ENCODE measurements around the gene AUNIP. TPM values are rescaled to one million over a fixed set of nuclear protein-coding genes. Genes with fewer than 3 reads are reported as not detected.

Gene AUNIP
- total RNA-seq, 2 donors from 2014 or later = 0.32 to 4.3 TPM

GRCh38 chr1:25900219-25900618 lies 41.0 kb upstream of the AUNIP start:
- DNase-seq (ENCODE audit: low spot score) = no peak
- H3K9me3 ChIP-seq = no peaks in the 10 kb centered on the region
- H3K4me3 ChIP-seq = no peak overlapping the region
- H3K4me1 ChIP-seq (replicated peaks) = peaks cover 4% of the 10 kb centered on the region
- intact Hi-C loops (cut with DNase I) = no loop called here
- TF ChIP-seq POLR2A (IDR thresholded peaks at IDR 0.05) (no peak), POLR2AphosphoS5 (IDR thresholded peaks at IDR 0.05) (no peak)
- TF ChIP-seq, protein P1, sequence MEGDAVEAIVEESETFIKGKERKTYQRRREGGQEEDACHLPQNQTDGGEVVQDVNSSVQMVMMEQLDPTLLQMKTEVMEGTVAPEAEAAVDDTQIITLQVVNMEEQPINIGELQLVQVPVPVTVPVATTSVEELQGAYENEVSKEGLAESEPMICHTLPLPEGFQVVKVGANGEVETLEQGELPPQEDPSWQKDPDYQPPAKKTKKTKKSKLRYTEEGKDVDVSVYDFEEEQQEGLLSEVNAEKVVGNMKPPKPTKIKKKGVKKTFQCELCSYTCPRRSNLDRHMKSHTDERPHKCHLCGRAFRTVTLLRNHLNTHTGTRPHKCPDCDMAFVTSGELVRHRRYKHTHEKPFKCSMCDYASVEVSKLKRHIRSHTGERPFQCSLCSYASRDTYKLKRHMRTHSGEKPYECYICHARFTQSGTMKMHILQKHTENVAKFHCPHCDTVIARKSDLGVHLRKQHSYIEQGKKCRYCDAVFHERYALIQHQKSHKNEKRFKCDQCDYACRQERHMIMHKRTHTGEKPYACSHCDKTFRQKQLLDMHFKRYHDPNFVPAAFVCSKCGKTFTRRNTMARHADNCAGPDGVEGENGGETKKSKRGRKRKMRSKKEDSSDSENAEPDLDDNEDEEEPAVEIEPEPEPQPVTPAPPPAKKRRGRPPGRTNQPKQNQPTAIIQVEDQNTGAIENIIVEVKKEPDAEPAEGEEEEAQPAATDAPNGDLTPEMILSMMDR (IDR thresholded peaks at IDR 0.05) = no peak
- no peaks in the 10 kb centered on the region for H3K36me3 ChIP-seq
- peaks cover 2% of the 10 kb centered on the region for H3K27me3 ChIP-seq (replicated peaks; ENCODE audit: insufficient read depth)
- no peak overlapping the region for H3K27ac ChIP-seq
- WGBS = 56% methylated on average over 5 of the region's 5 CpGs

- Histone ChIP-seq H3K4me3 (no peak overlapping the region), H3K36me3 (no peaks in the 10 kb centered on the region), H3K9me3 (no peaks in the 10 kb centered on the region), H3K27me3 (replicated peaks; ENCODE audit: insufficient read depth) (peaks cover 2% of the 10 kb centered on the region), H3K4me1 (replicated peaks) (peaks cover under 1% of the 10 kb centered on the region), H3K27ac (no peak overlapping the region)
- TF ChIP-seq POLR2AphosphoS5 (IDR thresholded peaks at IDR 0.05) (no peak), POLR2A (IDR thresholded peaks at IDR 0.05) (no peak)
- intact Hi-C loops (cut with DNase I) = no loop called here
- 58% methylated on average over 6 of the region's 6 CpGs for WGBS
- DNase-seq (ENCODE audit: low spot score) = no peak
Observed at GRCh38 chr1:25899792-25900191, 40.5 kb upstream of the AUNIP start.

DNA sequence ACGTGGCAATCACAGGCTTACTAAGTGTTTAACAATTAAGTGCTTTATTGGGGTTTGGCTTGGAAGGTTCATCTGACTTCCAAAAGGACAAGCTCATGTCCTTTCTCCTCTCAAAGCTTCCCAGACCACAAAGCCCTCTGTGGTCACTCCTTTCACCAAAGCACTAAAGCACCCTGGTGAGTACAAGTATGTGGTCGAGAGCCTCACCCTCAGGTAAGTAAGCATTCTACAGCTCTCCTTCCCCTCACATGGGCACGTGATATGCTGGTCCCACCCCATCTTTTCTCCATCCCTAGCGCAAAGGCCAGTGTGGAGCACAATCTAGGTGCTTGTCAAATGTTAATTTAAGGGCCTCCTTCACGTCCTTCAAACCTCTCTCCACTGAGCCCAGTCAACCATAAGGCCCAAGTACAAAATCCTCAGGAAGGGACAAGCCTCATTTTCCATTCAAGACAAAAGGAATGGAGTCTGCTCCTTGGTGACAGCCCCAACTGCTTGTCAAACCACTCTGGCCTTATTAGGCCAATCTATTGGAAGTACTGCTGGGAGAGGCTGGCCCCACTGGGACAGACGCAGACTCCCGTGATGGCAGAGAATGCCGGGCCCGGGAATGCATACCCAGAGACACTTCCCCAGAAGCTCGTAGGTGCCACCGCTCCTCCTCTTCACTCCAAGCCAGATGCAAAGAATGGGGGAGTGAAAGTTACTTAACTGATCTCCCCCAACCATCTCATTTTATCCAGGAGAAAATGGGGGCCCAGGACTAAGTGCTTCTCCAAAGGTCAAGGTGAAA lies 39.2 kb upstream of the AUNIP start:
- H3K36me3 ChIP-seq = no peaks in the 10 kb centered on the region
- TF ChIP-seq POLR2AphosphoS5 (IDR thresholded peaks at IDR 0.05) = no peak
- TF ChIP-seq, protein P1 (IDR thresholded peaks at IDR 0.05) = no peak
- TF ChIP-seq POLR2A (IDR thresholded peaks at IDR 0.05) = no peak
- intact Hi-C loops (cut with DNase I) = no loop called here
- no peak overlapping the region for H3K27ac ChIP-seq
- H3K9me3 ChIP-seq = no peaks in the 10 kb centered on the region
- no peak overlapping the region for H3K4me3 ChIP-seq
- peaks cover 2% of the 10 kb centered on the region for H3K27me3 ChIP-seq (replicated peaks; ENCODE audit: insufficient read depth)
- H3K4me1 ChIP-seq (replicated peaks) = no peaks in the 10 kb centered on the region
- DNase-seq (ENCODE audit: low spot score) = no peak
- WGBS = 69% methylated on average over 11 of the region's 11 CpGs

DNA sequence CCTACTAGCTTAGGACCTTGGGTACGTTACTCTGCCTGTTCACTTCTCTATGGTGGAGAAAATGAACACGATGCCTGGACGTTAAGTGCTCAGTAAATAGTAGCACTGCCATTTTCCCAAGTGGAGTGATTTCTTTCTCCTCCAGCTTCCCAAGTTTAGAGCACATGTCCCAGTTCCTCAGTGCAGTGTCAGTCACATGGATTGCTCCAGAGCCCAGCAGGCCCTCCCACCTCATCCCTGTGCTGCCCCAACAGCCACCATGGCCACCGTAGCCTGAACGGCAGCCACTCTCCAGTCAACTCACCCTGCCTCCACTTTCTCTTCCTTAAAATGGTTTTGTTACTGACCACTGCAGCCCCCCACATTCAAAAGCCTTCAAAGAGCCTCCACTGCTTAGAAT lies 38.5 kb upstream of the AUNIP start:
- no peak for DNase-seq (ENCODE audit: low spot score)
- H3K4me3 ChIP-seq = no peak overlapping the region
- intact Hi-C loops (cut with DNase I) = no loop called here
- TF ChIP-seq, protein P1 (IDR thresholded peaks at IDR 0.05) = no peak
- no peak for TF ChIP-seq POLR2AphosphoS5 (IDR thresholded peaks at IDR 0.05)
- TF ChIP-seq POLR2A (IDR thresholded peaks at IDR 0.05) = no peak
- H3K27ac ChIP-seq = no peak overlapping the region
- peaks cover 2% of the 10 kb centered on the region for H3K27me3 ChIP-seq (replicated peaks; ENCODE audit: insufficient read depth)
- H3K4me1 ChIP-seq (replicated peaks) = no peaks in the 10 kb centered on the region
- no peaks in the 10 kb centered on the region for H3K9me3 ChIP-seq
- H3K36me3 ChIP-seq = no peaks in the 10 kb centered on the region
- WGBS = 81% methylated on average over 5 of the region's 5 CpGs

DNA sequence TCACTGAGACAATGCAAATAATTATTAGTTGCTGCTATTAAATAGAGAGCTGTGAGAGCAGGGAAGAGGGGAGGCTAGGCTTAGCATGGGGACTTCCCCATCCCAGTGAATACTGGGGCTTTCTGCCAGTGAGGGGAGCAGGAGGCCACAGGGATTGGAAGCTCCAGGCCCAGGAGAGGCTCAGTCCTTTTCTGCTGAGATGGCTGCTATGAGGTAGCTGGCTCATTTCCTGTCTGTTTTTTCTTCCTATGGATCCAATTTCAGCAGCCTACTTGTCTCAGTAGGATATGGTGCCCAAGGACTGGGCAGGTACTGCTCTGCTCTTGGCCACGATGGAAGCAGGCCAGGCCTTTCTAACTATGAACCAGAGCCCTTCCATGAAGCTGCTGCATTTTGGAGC lies 37.0 kb upstream of the AUNIP start:
- no peaks in the 10 kb centered on the region for H3K9me3 ChIP-seq
- peaks cover 2% of the 10 kb centered on the region for H3K27me3 ChIP-seq (replicated peaks; ENCODE audit: insufficient read depth)
- no peak for DNase-seq (ENCODE audit: low spot score)
- H3K36me3 ChIP-seq = no peaks in the 10 kb centered on the region
- TF ChIP-seq POLR2A (IDR thresholded peaks at IDR 0.05) = no peak
- TF ChIP-seq POLR2AphosphoS5 (IDR thresholded peaks at IDR 0.05) = no peak
- TF ChIP-seq, protein P1 (IDR thresholded peaks at IDR 0.05) = no peak
- H3K4me1 ChIP-seq (replicated peaks) = peaks cover 3% of the 10 kb centered on the region
- no peak overlapping the region for H3K27ac ChIP-seq
- 54% methylated on average over 1 of the region's 1 CpG for WGBS
- intact Hi-C loops (cut with DNase I) = no loop called here
- no peak overlapping the region for H3K4me3 ChIP-seq

Data from prostate gland (tissue), 2 donors.